Suprapubic skin (tissue), 3 donors: ENCODE data around the gene SYT5.

Experiments
- POLR2A ChIP-seq, 2 donors: fragments of 450-650 bp; IDR thresholded peaks; one replicate each; pipeline ENCODE4 v1.6.1; 2017; ENCODE audit warnings: antibody characterized with exemption in 2 of 2, mild to moderate bottlenecking in 2 of 2, moderate library complexity in 2 of 2
- TF ChIP-seq, protein P1 (sequence below), 2 donors: fragments of 200-600 bp in 1 of 2; fragments of 450-650 bp in 1 of 2; sonication (generic) in 1 of 2; IDR thresholded peaks; one replicate each; pipeline ENCODE4 v1.5.1; 2016 to 2019; ENCODE audit warnings: antibody characterized with exemption in 2 of 2, mild to moderate bottlenecking in 1 of 2, moderate library complexity in 1 of 2

DNA sequence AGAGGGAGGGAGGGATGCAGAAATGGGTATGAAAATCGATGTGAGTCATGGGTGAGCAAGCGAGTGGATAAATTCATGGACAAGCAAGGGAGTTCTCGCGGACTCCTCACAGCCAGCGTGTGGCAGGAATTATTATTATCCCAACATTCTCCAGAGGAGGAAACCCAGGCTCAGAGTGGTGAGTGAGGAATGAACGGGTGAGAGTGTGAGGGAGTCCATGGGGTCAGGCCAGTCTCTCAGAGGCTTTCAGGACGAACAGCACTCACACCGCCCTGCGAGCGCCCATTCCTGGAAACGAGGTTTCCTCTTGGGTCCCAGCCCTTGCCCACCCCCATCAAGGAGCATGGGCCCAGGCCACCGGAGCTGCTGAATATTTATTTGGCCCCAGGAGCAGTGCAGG is 7.3 kb downstream of the SYT5 start:
- TF ChIP-seq POLR2A (IDR thresholded peaks at IDR 0.05) = no peak
- TF ChIP-seq, protein P1, sequence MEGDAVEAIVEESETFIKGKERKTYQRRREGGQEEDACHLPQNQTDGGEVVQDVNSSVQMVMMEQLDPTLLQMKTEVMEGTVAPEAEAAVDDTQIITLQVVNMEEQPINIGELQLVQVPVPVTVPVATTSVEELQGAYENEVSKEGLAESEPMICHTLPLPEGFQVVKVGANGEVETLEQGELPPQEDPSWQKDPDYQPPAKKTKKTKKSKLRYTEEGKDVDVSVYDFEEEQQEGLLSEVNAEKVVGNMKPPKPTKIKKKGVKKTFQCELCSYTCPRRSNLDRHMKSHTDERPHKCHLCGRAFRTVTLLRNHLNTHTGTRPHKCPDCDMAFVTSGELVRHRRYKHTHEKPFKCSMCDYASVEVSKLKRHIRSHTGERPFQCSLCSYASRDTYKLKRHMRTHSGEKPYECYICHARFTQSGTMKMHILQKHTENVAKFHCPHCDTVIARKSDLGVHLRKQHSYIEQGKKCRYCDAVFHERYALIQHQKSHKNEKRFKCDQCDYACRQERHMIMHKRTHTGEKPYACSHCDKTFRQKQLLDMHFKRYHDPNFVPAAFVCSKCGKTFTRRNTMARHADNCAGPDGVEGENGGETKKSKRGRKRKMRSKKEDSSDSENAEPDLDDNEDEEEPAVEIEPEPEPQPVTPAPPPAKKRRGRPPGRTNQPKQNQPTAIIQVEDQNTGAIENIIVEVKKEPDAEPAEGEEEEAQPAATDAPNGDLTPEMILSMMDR (IDR thresholded peaks at IDR 0.05) = no peak
